ES-I3 (cell line): ENCODE results near the gene SPATA32.
"Not testable (repeated sequence)": the region's sequence is repeated elsewhere in the genome, so short reads cannot be mapped to it uniquely, and the experiment has no call there.

Experiments used
- H3K36me3 ChIP-seq: 2 replicates; pipeline ENCODE4 v1.6.1; 2013; ENCODE audit warnings: mild to moderate bottlenecking, low read length, control low read depth, moderate library complexity; ENCODE audit not compliant: insufficient read depth
- H3K4me1 ChIP-seq: 2 replicates; pipeline ENCODE4 v1.6.1; 2013; ENCODE audit warnings: mild to moderate bottlenecking, control low read depth, low read length; ENCODE audit not compliant: insufficient read depth
- H3K9ac ChIP-seq: 2 replicates; pipeline ENCODE4 v1.6.1; 2013; ENCODE audit warnings: low read depth, mild to moderate bottlenecking, low read length, moderate library complexity
- H3K9me3 ChIP-seq: 2 replicates; pipeline ENCODE4 v1.6.1; 2013; ENCODE audit warnings: mild to moderate bottlenecking, low read length, moderate library complexity; ENCODE audit not compliant: control insufficient read depth, insufficient read depth

SPATA32 gene

DNA sequence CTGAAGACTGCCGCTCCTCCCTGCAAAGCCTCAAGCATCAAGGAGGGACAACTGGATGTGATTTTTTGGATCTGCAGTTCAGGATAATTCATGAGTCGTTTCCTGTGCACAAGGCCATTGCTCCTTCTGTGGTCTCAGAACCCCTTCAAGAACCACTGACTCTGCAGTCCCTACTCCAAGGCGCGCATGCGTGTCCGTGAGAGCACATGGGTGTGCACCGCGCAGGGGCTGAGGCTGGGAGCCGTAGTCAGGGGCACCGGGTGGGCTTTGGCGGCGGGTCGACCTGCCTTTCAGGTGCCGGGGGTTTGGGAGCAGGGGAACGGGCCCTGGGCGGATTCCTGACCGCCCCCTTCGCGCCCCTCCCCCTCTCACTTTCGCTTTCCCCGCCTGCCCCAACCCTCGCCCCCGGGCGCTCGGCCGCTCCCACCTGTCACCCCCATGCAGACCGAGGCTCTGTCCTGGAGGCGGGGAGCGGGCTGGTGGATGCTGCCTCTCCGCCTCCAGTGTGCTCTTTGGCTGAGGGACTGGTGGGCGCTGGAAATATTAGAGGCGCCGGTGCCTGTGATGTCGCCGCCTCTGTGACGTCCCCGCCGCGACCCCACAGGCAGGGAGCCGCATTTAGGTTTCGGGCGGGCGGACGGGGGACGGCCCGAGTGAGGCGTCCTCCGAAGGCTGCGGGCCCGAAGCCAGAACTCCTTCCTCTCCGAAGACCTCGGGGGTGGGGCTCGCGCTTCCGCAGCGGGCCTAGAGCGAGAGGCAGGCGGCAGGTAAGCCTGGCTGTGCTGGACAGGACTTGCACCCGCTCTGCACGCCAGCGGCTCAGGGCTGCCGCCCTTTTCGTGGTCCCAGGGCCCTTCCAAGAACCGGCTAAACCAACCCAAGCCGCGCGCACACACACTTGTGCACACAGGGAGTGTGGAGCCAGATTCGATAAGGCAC lies at the start of gene SPATA32:
Gene SPATA32 (minus strand): TSS at position 518 of the 939 bp plus-strand sequence. CDS start 78 bp downstream, at position 440.
- H3K9ac ChIP-seq: peak within 1 kb of the TSS; percentile 46
- no peaks in the 10 kb centered on the region for H3K9me3 ChIP-seq
- H3K4me1 ChIP-seq: peaks cover 13% of the 10 kb centered on the region; the same call in 1 of the 2 replicates
- peaks cover 8% of the 10 kb centered on the region; the same call in 1 of the 2 replicates for H3K36me3 ChIP-seq

DNA sequence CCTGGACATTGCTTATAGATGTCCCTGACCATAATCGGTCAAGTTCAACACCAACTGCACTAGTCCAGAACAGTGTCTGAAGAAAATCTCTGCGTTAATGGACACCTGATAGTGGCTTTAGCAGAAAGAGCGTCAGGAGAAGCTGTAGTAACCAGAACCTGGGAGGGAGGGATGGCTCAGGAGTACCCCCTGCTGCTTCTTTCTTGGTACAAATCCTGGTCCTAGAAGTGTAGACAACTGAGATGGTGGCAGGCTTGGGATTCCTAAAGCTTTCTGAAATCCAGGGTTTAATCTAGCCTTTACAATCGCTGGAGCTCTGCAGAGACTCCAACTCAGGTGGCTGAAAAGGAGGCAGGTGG lies 49.5 kb upstream of the SPATA32 start:
- Histone ChIP-seq H3K9ac (no peak overlapping the region), H3K36me3 (no peaks in the 10 kb centered on the region; the same call in 1 of the 2 replicates), H3K4me1 (peaks cover 43% of the 10 kb centered on the region; the same call in 1 of the 2 replicates), H3K9me3 (no peaks in the 10 kb centered on the region)

- Histone ChIP-seq H3K36me3 (no peaks in the 10 kb centered on the region; the same call in 1 of the 2 replicates), H3K9ac (no peak overlapping the region), H3K4me1 (peaks cover 46% of the 10 kb centered on the region; the same call in 1 of the 2 replicates)
Measured at GRCh38 chr17:45310380-45311324, 48.8 kb upstream of the SPATA32 start.

DNA sequence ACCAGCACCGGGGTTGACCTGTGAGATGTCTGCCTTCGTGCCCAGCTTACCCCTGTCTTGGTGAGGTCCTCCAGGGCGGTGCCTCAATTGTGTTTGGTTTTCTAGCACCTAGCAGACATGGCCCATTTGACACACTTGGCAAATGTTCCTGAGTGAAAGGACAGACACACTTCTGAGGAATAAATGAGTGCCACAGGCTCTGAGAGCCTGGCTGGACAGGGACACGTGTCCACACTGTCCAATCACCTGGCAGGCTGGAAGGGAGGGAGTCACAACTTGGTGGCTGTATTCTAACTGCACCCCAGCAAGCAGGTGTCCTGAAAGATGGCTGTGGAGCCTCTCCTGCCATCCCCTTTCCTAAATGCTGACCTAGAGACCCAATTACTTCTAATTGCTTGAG lies 47.5 kb upstream of the SPATA32 start:
- Histone ChIP-seq H3K36me3 (no peaks in the 10 kb centered on the region; the same call in 1 of the 2 replicates), H3K9ac (no peak overlapping the region), H3K4me1 (peaks cover 33% of the 10 kb centered on the region; the same call in 1 of the 2 replicates), H3K9me3 (no peaks in the 10 kb centered on the region)

More at GRCh38 chr17:45310380-45311324, 48.8 kb upstream of the SPATA32 start:
- H3K9me3 ChIP-seq: no peaks in the 10 kb centered on the region

- Histone ChIP-seq H3K9me3 (no peaks in the 10 kb centered on the region), H3K36me3 (no peaks in the 10 kb centered on the region; the same call in 1 of the 2 replicates), H3K9ac (no peak overlapping the region), H3K4me1 (peaks cover 28% of the 10 kb centered on the region; the same call in 1 of the 2 replicates)
Measured at GRCh38 chr17:45308840-45309239, 46.9 kb upstream of the SPATA32 start.

- Histone ChIP-seq H3K9me3 (no peaks in the 10 kb centered on the region), H3K36me3 (no peaks in the 10 kb centered on the region; the same call in 1 of the 2 replicates), H3K4me1 (peaks cover 25% of the 10 kb centered on the region; the same call in 1 of the 2 replicates)
Measured at GRCh38 chr17:45308016-45308365, 46.1 kb upstream of the SPATA32 start.

GRCh38 chr17:45307290-45308015 lies 45.6 kb upstream of the SPATA32 start:
- Histone ChIP-seq H3K36me3 (no peaks in the 10 kb centered on the region; the same call in 1 of the 2 replicates), H3K9me3 (no peaks in the 10 kb centered on the region), H3K4me1 (peaks cover 20% of the 10 kb centered on the region; the same call in 1 of the 2 replicates), H3K9ac (no peak overlapping the region)

More at GRCh38 chr17:45308016-45308365, 46.1 kb upstream of the SPATA32 start:
- H3K9ac ChIP-seq: no peak overlapping the region

- peaks cover 11% of the 10 kb centered on the region; the same call in 1 of the 2 replicates for H3K4me1 ChIP-seq
- no peaks in the 10 kb centered on the region; the same call in 1 of the 2 replicates for H3K36me3 ChIP-seq
- H3K9ac ChIP-seq: no peak overlapping the region
- H3K9me3 ChIP-seq: no peaks in the 10 kb centered on the region
Measured at GRCh38 chr17:45306623-45307022, 44.7 kb upstream of the SPATA32 start.

DNA sequence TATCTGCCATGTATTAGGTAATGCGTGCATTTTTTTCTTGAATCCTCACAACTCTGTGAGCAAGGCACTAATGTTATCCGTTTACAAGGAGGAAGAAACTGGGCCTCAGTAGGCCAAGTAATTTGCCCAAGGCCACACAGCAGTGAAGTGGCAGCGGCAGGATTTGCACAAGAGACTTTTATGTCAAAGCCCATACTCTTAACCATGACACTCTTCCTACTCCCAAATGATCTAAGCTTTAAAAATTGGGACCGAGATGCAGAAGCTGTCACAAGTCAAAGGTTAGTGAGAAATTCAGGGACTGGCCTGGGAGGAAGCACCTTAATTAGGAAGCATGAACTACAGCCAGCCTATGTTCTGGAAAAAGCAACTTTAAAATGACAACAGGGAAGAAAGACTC lies 44.2 kb upstream of the SPATA32 start:
- peaks cover 8% of the 10 kb centered on the region; the same call in 1 of the 2 replicates for H3K4me1 ChIP-seq
- H3K9me3 ChIP-seq: no peaks in the 10 kb centered on the region
- H3K36me3 ChIP-seq: no peaks in the 10 kb centered on the region; the same call in 1 of the 2 replicates
- no peak overlapping the region for H3K9ac ChIP-seq

- Histone ChIP-seq H3K9me3 (no peaks in the 10 kb centered on the region), H3K4me1 (peaks cover 8% of the 10 kb centered on the region; the same call in 1 of the 2 replicates), H3K36me3 (no peaks in the 10 kb centered on the region; the same call in 1 of the 2 replicates), H3K9ac (no peak overlapping the region)
Measured at GRCh38 chr17:45305530-45306087, 43.7 kb upstream of the SPATA32 start.

DNA sequence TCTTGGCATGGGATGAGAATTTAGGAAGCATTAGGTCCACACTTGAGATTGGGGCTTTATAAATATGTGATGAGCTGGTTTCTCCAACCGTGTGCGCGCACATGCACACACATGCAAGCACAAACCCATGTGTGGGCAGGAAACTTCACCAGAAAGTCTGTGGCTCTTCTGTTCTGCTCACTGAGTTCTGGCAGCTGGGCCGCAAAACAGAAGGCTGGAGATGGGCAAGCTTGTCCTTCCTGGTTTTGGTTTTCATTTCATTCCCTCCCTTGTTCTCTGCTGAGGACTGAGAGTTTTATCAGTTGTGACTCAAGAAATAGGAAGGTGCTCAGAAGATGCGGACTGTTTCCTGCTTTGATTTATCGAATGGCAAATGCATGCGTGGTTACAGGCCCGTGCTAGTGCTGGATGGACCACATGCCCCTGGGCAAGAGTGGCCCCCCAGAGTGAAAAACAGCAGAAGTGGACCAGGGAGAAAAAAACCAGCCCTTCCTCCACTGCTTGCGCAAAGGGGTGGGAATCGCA lies 40.8 kb upstream of the SPATA32 start:
- Histone ChIP-seq H3K9me3 (no peaks in the 10 kb centered on the region), H3K9ac (no peak overlapping the region), H3K36me3 (no peaks in the 10 kb centered on the region; the same call in 1 of the 2 replicates), H3K4me1 (peaks cover 11% of the 10 kb centered on the region; the same call in 1 of the 2 replicates)

DNA sequence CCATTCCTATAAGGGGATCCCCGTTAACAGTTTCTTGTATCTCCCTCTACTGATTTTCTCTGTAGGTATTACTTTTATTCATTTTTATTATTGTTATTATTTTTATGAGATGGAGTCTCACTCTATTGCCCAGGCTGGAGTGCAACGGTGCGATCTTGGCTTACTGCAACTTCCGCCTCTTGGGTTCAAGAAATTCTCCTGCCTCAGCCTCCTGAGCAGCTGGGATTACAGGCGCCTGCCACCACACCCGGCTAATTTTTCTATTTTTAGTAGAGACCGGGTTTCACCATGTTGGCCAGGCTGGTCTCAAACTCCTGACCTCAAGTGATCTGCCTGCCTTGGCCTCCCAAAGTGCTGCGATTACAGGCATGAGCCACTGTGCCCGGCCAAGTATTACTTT lies 40.3 kb upstream of the SPATA32 start:
- H3K9me3 ChIP-seq, H3K9ac ChIP-seq, H3K36me3 ChIP-seq: not testable (repeated sequence)
- peaks cover 11% of the 10 kb centered on the region; the same call in 1 of the 2 replicates for H3K4me1 ChIP-seq

DNA sequence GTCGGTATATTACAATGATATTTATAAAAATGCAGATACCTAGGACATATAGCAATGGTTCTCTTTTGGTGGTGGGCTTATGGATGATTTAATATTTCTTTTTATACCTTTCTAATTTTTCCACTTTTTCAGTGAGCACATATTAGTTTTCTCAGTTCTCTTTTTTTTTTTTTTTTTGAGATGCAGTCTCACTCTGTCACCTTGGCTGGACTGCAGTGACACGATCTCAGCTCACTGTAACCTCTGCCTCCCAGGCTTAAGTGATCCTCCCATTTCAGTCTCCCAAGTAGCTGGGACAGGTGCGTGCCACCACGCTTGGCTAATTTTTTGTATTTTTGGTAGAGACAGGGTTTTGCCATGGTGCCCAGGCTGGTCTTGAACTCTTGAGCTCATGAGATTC lies 39.8 kb upstream of the SPATA32 start:
- Histone ChIP-seq H3K4me1 (peaks cover 9% of the 10 kb centered on the region; the same call in 1 of the 2 replicates), H3K9me3 (no peaks in the 10 kb centered on the region), H3K36me3 (no peaks in the 10 kb centered on the region; the same call in 1 of the 2 replicates), H3K9ac (no peak overlapping the region)
